GM19438 (cell line): ENCODE data around the gene NUDT22.

Experiments
- ATAC-seq: cut with Tn5 transposase; IDR thresholded peaks from one replicate; pipeline ENCODE4 v1.9.1; 2021; ENCODE audit warnings: low read depth; ENCODE audit not compliant: unreplicated experiment

NUDT22 gene

DNA sequence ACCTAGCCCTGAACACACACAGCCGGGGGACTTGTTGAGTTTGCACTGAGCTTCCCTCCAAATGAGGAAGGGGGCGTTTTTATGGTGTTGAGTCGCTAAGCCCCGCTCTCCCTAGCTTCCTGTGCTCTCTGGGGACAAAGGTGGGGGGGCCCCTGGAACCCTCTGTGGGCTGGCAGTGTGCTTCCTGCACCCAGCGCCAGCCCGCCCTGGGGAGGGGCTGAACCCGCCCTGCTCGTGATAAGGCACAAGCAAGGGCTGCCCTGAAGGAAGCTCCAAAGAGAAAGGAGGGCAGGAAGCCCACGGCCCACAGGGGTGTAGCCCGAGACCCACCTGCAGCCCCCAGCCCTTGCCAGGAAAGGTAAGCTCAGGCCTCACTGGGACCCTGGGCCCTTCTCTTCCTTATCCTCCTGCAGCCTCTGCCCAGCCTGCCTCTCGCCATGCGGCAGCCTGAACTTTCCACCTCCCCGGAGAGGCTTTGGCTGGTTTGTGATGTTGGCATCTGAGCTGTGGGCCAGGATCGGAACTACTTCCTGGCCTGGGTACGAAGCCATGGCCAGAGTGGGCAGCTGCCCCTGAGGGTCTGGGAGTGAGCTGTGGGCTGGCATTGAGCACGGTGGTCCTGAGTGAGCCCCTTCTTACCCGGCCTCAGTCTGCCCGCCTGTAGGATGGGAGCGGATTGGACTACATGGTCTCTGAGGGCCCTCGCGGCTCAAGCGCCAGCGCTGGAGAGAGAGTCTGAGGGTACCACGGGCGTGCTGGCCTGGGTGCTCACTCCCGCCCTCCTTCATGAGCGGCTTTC, 19.4 kb upstream of the NUDT22 start, which contains the start of gene FERMT3:
Gene FERMT3, plus strand, starts transcription at position 265 of the 799 bp plus-strand sequence. CDS start 644 bp downstream, outside the sequence.
- ATAC-seq = no peak

DNA sequence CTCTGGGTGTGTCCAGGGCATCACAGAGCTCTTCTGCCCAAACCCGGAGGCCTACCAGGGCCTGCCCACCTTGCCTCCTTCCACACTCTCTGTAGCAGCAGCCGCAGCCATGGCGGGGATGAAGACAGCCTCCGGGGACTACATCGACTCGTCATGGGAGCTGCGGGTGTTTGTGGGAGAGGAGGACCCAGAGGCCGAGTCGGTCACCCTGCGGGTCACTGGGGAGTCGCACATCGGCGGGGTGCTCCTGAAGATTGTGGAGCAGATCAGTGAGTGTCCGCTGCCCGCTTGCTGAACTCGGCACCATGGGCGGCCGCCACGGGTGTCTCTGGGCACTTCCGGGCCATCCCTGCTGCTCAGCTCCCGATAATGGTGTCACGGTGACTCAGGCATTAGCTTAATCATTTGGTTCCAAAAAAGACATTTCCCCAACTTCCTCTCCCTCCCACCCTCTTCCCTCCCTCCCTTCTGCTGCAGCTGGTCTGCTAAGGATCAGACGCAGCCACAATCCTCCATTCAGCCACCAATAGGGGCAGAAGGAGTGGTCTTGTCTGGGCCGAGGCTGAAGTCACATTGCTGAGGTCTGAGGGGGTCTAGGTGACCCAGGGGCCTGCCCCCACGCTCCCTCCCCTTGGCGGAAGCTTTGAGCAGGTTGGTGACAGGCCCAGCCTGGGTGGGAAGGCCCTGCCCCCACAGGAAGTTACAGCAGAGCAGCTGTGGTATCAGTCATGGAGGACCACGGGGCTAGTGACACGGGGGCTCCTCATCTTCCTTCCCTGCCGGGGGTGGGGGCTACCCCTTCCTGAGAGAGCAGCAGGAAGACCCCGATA, 18.6 kb upstream of the NUDT22 start:
- ATAC-seq = no peak

- ATAC-seq = no peak
These were observed 17.8 kb upstream of the NUDT22 start for GRCh38 chr11:64208086-64208795.

DNA sequence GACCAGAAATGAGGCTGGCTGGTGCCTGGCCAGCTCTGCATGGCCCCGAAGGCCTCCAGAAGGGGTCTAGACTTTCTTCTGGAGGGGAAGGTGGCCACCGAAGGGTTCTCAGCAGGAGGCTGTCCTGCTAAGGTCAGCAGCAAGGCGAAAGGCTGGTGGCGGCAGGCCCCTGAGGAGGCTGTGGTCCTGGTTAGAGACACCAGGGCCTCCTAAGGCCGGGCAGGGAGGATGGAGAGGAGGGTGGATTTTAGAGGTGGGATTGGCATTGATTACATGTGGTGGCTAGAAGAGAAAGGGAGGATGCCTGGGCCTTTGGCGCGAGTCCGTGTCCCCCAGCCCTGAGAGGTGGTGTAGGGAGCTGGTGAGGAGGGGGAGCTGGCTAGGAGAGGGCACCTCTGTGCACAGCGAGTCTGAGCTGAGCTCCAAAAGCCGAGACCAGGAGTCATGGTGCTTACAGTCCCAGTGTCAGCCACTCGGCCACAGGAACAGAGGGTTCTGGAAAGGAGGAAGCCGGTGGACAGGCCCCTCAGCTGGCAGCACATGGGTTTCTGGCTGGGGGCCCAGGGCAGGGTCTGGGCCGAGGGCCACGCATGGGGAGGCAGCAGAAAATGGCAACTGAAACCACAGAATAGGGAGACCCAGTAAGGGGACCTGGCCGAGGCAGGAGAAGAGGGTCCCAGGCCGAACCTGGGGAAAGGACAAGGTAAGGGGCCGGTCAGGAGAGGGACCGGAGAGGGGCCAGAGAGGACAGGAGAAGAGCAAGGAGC, 17.1 kb upstream of the NUDT22 start:
- no peak for ATAC-seq

DNA sequence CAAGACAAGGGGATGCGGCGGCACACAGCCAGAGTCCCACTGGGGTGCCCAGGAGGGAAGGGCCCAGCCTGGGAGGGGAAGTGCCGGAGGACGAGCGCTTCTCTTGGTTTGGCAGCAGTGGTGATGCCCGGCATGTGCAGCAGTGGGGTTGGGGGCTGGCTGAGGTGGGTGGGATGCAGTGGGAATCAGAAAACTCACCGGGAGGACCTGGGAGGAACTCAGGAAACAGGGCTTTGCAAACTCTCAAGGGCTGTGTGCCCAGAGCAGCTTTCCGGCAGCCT, 16.6 kb upstream of the NUDT22 start:
- ATAC-seq = no peak

- no peak for ATAC-seq
These were observed 15.6 kb upstream of the NUDT22 start for GRCh38 chr11:64210301-64211020.

DNA sequence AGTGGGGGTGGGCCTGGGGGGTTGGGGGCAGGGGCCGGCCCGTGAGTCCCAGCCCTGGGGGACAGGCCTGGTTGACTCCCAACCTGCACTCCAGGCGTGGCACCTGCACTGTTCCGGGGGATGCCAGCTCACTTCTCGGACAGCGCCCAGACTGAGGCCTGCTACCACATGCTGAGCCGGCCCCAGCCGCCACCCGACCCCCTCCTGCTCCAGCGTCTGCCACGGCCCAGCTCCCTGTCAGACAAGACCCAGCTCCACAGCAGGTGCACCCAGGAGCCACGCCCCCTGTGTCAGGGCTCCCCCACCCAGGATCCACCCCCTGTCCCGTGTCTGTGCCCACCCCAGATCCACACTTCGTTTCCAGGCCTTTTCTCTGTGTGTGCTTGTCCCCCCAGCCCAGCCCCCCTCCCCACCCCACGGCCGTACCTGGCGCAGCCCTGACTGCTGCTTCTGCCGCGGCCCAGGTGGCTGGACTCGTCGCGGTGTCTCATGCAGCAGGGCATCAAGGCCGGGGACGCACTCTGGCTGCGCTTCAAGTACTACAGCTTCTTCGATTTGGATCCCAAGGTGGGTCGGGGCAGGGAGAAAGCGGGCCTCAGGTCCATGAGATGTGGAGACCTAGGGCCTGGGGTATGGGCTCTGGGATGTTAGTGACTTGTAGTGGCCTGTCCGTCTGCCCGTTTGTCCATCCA, 14.7 kb upstream of the NUDT22 start:
- no peak for ATAC-seq

- no peak for ATAC-seq
These were observed 9.2 kb upstream of the NUDT22 start for GRCh38 chr11:64216879-64217278.

GRCh38 chr11:64218628-64219353, 7.3 kb upstream of the NUDT22 start:
- no peak for ATAC-seq

DNA sequence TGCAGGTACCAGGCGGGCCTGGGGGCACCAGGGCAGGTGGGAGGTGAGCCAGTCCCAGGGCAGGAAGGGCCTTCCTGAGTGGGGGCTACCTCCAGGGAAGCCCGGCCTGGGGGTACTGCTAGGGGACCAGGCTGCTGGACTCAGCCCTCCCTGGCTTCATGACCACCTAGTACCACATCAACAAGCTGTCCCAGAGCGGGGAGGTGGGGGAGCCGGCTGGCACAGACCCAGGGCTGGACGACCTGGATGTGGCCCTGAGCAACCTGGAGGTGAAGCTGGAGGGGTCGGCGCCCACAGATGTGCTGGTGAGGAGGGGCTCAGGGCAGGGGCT, 6.8 kb upstream of the NUDT22 start:
- ATAC-seq = no peak

GRCh38 chr11:64219755-64220154, 6.3 kb upstream of the NUDT22 start:
- ATAC-seq = no peak

DNA sequence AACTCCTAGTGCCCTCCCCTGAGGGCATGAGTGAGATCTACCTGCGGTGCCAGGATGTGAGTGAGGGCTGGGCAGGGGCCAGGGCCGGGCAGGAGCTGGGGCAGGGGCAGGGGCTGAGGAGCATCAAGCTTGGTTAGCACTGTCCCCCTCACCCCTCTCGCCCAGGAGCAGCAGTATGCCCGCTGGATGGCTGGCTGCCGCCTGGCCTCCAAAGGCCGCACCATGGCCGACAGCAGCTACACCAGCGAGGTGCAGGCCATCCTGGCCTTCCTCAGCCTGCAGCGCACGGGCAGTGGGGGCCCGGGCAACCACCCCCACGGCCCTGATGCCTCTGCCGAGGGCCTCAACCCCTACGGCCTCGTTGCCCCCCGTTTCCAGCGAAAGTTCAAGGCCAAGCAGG, 5.8 kb upstream of the NUDT22 start:
- no peak for ATAC-seq

- ATAC-seq = no peak
These were observed 5.3 kb upstream of the NUDT22 start for GRCh38 chr11:64220798-64221197.

- ATAC-seq = no peak
These were observed 3.4 kb upstream of the NUDT22 start for GRCh38 chr11:64222651-64223000.

GRCh38 chr11:64223001-64223651, 2.9 kb upstream of the NUDT22 start:
- ATAC-seq = no peak

GRCh38 chr11:64224151-64224890, 1.8 kb upstream of the NUDT22 start:
- ATAC-seq = no peak

- ATAC-seq = no peak
These were observed 1.0 kb upstream of the NUDT22 start for GRCh38 chr11:64224891-64225607.
